Aortic smooth muscle cell (primary cell): Measurements from ENCODE around the gene GBP5. TPM values are rescaled to one million over a fixed set of nuclear protein-coding genes. Genes with fewer than 3 reads are reported as not detected.

ENCODE experiments used
- total RNA-seq: library from RNA; depleted of rRNA; stranded (reverse); fragments of >200 nt; gene quantifications from 2 replicates; pipeline ENCODE4 v1.2.3, GENCODE V29; 2014

GBP5 gene, protein sequence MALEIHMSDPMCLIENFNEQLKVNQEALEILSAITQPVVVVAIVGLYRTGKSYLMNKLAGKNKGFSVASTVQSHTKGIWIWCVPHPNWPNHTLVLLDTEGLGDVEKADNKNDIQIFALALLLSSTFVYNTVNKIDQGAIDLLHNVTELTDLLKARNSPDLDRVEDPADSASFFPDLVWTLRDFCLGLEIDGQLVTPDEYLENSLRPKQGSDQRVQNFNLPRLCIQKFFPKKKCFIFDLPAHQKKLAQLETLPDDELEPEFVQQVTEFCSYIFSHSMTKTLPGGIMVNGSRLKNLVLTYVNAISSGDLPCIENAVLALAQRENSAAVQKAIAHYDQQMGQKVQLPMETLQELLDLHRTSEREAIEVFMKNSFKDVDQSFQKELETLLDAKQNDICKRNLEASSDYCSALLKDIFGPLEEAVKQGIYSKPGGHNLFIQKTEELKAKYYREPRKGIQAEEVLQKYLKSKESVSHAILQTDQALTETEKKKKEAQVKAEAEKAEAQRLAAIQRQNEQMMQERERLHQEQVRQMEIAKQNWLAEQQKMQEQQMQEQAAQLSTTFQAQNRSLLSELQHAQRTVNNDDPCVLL
- under 0.01 TPM in 2 replicates for total RNA-seq

GRCh38 chr1:89272269-89273041 is at the start of gene GBP5:
GBP5 (minus strand) TSS chr1:89272860; CDS start chr1:89269555, 3,305 bp downstream.

Other genes starting within 250 kb of the GBP5 start
- gene GBP3, start 250.0 kb downstream of the GBP5 start, total RNA-seq = 9.0 and 76.3 TPM in 2 replicates
- 11.6 and 12.4 TPM in 2 replicates for gene GBP1, start 207.7 kb downstream of the GBP5 start, total RNA-seq
- 53.6 and 81.5 TPM in 2 replicates for gene GBP2, start 146.7 kb downstream of the GBP5 start, total RNA-seq
- gene GBP7, start 96.9 kb downstream of the GBP5 start, total RNA-seq = not detected in 2 replicates
- 0.31 and 0.53 TPM in 2 replicates for gene GBP4, start 73.9 kb downstream of the GBP5 start, total RNA-seq
- gene GBP6, start 91.2 kb upstream of the GBP5 start, total RNA-seq = not detected in 2 replicates